SU-DHL-6 (cell line): Measurements from ENCODE around the gene TMEM167A.

Source experiments
- CTCF ChIP-seq: fragments of 200-600 bp; sonication (generic); IDR thresholded peaks from one replicate; pipeline ENCODE4 v1.5.1; 2017; ENCODE audit warnings: antibody characterized with exemption, mild to moderate bottlenecking, low read length, moderate library complexity; ENCODE audit not compliant: insufficient read depth, poor library complexity, severe bottlenecking
- EZH2phosphoT487 ChIP-seq: fragments of 200-600 bp; sonication (generic), shearing (Covaris generic); conservative IDR thresholded peaks from 2 replicates; pipeline ENCODE4 v1.6.1; 2018; ENCODE audit warnings: mild to moderate bottlenecking, antibody characterized with exemption, low read length, moderate library complexity, mixed read lengths

- TF ChIP-seq CTCF, result no peak
- TF ChIP-seq EZH2phosphoT487, result no peak
These were observed 43.2 kb downstream of the TMEM167A start for GRCh38 chr5:83034036-83034435.
